Skeletal muscle satellite cell (primary cell): ENCODE data around the gene MARS1.

Experiments
- H3K27me3 ChIP-seq: 2 replicates; pipeline ENCODE4 v1.7.0; 2013; ENCODE audit warnings: low read length; ENCODE audit not compliant: control insufficient read depth, insufficient read depth
- H3K36me3 ChIP-seq: 2 replicates; pipeline ENCODE4 v1.7.0; 2013; ENCODE audit warnings: mild to moderate bottlenecking, control low read depth, low read length; ENCODE audit not compliant: insufficient read depth
- H3K4me1 ChIP-seq: 2 replicates; pipeline ENCODE4 v1.7.0; 2013; ENCODE audit warnings: low read length; ENCODE audit not compliant: control insufficient read depth, insufficient read depth
- H3K4me2 ChIP-seq: 2 replicates; pipeline ENCODE4 v1.7.0; 2013; ENCODE audit warnings: mild to moderate bottlenecking, low read length
- H3K4me3 ChIP-seq: 2 replicates; pipeline ENCODE4 v1.7.0; 2013; ENCODE audit warnings: low read length
- H3K9ac ChIP-seq: 2 replicates; pipeline ENCODE4 v1.7.0; 2013; ENCODE audit warnings: mild to moderate bottlenecking, low read depth, low read length, moderate library complexity
- H3K9me3 ChIP-seq: replicated peaks from 2 replicates; pipeline ENCODE4 v1.7.0; 2013; ENCODE audit warnings: mild to moderate bottlenecking, control low read depth, low read length

Gene MARS1

DNA sequence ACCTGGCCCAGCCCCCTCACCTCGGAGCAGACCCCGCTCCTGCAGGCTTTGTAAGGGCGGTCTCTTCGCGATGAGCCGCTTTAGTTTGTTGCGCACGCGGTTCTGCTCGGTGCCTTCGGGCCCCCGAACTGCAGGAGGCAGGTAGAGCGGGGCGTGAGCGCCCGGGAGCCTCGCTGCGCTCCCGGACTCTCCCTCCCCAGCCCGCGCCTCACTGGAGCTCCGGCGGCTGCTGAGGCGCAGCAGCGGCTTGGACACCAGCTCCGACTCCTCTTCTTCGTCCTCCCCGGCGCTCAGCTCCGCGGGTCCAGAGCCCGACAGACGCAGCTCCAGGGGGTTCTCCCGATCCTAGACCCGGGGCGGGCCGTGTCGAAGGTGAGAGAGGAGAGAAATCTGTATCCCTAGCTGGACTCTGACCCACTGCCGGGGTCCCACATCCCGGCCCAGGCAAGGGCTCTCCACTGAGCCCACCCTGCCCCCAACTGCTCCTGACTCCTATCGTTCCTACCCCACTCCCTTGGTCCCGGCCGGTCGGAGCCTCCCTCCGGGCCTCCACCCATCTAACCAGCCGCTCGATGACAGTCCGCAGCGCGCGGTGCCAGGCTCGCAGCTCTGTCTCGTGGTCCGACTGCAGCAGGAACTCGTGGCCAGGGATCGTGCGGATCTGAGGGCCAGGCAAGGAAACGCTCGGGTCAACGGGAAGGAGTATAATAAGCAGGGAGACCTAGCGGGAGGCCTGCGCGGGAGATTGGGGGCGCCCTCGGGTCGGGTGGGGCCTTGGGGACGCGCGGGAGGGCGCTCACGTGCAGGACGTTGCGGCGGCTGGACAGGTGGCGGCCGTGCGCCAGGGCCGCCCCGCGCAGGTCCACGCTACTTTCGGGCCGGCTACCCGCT lies 12.4 kb upstream of the MARS1 start:
- Histone ChIP-seq H3K27me3 (peaks cover 67% of the 10 kb centered on the region), H3K9ac (no peak overlapping the region), H3K4me2 (peak overlapping the region; percentile 33), H3K4me1 (peaks cover 10% of the 10 kb centered on the region), H3K4me3 (peak overlapping the region; percentile 14), H3K9me3 (no peaks in the 10 kb centered on the region), H3K36me3 (no peaks in the 10 kb centered on the region)

DNA sequence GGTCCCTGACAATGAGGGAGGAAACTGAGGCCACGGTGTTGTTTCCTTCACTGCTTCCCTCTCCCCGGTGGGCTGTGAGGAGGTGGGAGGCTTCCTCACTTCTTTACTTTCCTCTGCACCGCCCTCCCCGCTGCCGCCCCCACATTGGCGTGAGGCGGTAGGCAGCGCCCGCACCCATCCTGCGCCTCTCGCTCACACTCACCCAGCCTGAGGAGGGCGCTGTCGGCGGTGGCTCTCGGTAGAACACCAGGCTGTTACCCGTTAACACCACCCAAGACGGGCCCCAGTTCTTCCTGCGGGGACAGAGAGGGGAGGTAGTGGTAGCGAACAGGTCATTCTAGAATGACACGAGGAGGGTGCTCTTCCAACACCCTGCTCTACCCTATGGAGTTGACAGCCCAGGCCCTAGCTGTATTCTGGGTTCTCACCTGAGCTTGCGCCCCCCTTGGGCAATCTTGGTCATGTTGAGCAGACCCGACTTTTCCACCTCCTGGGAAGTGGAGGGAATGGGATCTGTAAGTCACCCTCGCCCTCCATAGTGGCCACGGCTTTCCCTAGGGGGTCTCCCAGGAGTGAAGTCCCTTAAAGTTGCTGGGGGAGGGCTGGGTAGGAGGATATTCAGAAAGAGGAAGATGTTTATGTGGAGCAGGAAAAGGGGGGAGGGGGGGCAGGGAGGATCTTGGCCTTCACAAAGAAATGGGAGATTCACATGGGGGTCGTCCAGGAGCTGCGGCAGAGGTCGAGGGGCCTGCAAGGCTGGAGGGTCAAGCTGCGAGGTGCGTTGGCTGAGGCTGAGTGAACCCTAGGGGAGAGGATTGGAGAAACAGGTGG lies 11.5 kb upstream of the MARS1 start:
- peaks cover 71% of the 10 kb centered on the region for H3K27me3 ChIP-seq
- peak overlapping the region; percentile 33 for H3K4me2 ChIP-seq
- no peaks in the 10 kb centered on the region for H3K36me3 ChIP-seq
- peak overlapping the region; percentile 14 for H3K4me3 ChIP-seq
- no peaks in the 10 kb centered on the region for H3K9me3 ChIP-seq
- H3K9ac ChIP-seq, result no peak overlapping the region
- H3K4me1 ChIP-seq, result peaks cover 10% of the 10 kb centered on the region

DNA sequence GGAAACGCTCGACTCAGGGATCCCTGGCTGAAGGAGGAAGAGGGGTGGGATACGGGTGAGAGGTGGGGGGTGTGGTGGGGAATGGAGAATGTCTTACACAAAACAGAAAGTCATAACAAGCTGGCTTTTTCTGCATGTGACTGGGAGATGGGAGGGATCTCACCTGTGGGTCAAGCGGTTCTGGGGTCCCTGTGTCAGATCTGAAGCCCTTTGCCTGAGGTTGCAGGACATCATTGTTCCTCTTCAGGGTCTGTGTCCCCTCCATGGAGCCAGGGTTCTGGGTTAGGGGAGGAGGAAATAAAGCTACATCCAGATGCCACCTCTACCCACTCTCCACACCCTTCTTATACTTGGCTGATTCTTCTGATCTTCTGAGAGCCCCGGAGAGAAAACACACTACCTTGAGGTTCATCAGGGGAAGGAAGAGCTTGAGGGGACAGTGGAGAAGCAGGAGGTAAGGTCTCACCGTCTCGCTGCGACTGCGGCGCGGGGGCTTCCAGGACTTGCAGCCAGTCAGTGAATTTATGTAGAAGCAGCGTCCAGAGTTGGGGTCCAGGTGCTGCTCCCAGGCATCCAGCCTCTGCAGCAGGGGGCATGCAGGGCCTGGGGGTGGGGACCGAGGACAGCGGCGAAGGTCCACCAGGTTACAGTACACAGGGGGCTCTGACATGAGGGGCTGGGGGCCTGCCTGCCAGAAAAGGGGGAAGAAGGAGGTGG lies 10.7 kb upstream of the MARS1 start:
- H3K9ac ChIP-seq, result no peak overlapping the region
- peaks cover 10% of the 10 kb centered on the region for H3K4me1 ChIP-seq
- no peak overlapping the region for H3K4me3 ChIP-seq
- no peaks in the 10 kb centered on the region for H3K9me3 ChIP-seq
- H3K36me3 ChIP-seq, result no peaks in the 10 kb centered on the region
- H3K4me2 ChIP-seq, result no peak overlapping the region
- H3K27me3 ChIP-seq, result peaks cover 69% of the 10 kb centered on the region

DNA sequence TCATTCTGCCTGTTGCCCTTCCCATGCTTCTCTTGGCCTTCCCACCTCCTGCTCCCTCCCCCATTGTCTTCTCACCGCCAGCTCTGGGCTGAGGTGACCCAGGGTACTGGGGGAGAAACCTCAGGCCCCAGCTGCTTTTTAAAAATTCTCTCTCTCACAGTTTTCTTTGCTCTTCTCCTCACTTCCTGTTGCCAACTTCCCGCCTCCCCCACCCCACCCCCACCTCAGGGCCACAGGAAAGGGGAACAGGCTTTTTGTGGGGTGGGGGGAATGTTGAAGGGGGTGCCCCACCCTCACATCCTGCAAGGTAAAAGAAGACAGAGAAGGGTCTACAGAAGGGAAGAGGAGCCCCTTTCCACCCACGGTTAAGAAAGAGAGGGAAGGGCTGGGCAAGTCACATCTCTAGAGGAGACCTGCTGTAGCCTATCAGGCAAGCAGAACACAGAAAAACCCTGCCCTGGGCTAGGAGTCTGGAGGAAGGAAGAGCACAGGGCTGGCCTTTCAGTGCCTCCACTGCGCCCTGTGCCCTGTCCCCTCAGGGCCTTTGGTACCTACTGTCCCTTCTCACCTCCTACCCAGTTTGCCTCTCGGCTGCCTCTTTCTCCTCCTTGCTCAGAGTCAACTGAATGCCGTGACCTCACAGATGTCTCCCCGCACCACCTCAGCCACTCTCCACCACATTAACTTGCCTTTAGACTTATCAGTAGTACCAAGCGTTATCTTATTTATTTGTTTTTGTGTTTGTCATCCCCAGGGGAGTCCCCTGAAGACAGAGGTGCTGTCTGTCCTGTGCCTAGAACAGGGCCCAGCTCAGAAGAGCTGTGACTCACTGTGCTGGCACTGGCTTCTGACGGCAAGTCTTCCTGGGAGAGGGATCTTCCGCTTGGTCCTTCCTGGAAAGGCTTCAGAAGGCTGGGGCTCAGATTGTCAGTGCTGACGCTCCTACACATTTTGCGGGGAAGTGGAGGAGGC lies 9.9 kb upstream of the MARS1 start:
- Histone ChIP-seq H3K9me3 (no peaks in the 10 kb centered on the region), H3K4me3 (no peak overlapping the region), H3K36me3 (no peaks in the 10 kb centered on the region), H3K27me3 (peaks cover 61% of the 10 kb centered on the region), H3K9ac (no peak overlapping the region), H3K4me2 (no peak overlapping the region), H3K4me1 (peaks cover 10% of the 10 kb centered on the region)

DNA sequence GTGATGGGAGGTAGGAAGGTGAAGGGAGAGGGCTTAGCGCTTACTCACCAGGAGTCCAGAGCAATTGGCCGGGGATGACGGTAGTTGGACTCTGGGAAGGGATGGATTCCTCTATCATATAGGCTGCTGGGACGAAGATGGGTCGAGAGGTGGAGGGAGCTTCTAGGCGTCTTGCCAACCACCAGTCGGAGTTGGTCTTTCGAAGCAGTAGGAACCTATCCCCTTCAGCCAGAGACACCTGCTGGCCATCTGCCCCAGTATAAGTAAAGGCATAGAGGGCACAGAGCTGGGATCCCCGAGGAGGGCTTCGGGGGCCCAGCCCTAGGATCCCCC lies 8.9 kb upstream of the MARS1 start:
- Histone ChIP-seq H3K4me2 (no peak overlapping the region), H3K27me3 (peaks cover 53% of the 10 kb centered on the region), H3K9ac (no peak overlapping the region), H3K36me3 (no peaks in the 10 kb centered on the region), H3K9me3 (no peaks in the 10 kb centered on the region), H3K4me1 (peaks cover 14% of the 10 kb centered on the region), H3K4me3 (no peak overlapping the region)

DNA sequence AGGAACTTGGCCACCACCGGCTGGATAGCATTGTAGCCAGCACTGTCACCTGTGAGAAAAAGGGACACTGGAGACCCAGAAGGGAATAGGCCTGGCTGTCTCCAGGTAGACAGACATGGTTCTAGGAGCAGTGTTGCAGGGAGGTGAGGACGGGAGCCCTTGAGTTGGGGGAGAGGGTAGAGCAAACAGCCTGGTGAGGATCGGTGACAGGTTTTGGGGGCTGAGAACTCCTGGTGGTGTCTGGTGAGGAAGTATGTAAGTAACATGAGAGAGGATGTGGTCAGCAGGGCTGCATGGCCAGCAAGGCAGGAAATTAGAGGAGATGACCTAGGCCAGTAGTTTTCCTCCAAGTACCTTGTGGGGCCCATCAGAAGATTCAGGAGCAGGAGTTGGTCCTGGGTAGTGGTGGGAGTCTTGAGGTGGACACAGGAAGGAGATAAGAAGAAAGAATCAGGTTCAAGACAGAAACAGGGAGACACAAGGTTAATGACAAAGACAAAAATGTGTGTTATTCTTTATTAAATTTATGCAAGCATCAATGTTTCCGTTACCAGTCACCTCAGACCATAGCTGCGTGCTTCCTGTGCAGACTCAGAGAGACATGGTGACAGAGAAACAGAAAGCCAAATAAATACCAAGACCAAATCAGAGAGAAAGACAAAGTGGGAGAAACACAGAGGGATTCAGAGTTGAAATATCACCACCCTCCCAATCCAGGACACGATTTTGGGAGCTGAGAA lies 8.3 kb upstream of the MARS1 start, which contains the start of gene ARHGAP9:
Gene ARHGAP9 (minus strand): TSS at position 491 of the 740 bp plus-strand sequence. CDS start 460 bp downstream, at position 31.
- Histone ChIP-seq H3K9me3 (no peaks in the 10 kb centered on the region), H3K4me2 (no peak within 1 kb of the TSS), H3K4me1 (peaks cover 14% of the 10 kb centered on the region), H3K9ac (no peak within 1 kb of the TSS), H3K4me3 (no peak within 1 kb of the TSS), H3K36me3 (no peaks in the 10 kb centered on the region), H3K27me3 (peaks cover 47% of the 10 kb centered on the region)

DNA sequence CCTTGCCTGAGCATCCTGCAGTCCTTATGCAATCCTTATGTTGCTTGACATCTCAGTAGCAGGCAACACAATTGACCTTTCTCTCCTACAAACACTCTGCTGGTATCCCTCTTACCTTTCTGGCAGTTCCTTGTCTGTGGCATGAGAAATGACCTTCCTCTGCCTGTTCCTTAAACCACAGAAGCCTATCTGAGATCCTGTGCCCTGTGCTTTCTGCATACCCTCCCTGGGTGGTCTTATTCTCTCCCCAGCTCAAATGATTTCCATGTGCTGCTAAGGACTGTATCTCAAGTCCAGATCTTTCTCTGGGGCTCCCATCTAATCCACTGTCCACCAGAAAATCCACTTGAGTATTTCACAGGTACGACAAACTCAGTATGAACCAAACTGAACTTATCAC lies 6.2 kb upstream of the MARS1 start:
- H3K9ac ChIP-seq, result no peak overlapping the region
- H3K4me1 ChIP-seq, result peaks cover 9% of the 10 kb centered on the region
- peaks cover 27% of the 10 kb centered on the region for H3K27me3 ChIP-seq
- no peak overlapping the region for H3K4me2 ChIP-seq
- no peaks in the 10 kb centered on the region for H3K36me3 ChIP-seq
- no peak overlapping the region for H3K4me3 ChIP-seq
- no peaks in the 10 kb centered on the region for H3K9me3 ChIP-seq

DNA sequence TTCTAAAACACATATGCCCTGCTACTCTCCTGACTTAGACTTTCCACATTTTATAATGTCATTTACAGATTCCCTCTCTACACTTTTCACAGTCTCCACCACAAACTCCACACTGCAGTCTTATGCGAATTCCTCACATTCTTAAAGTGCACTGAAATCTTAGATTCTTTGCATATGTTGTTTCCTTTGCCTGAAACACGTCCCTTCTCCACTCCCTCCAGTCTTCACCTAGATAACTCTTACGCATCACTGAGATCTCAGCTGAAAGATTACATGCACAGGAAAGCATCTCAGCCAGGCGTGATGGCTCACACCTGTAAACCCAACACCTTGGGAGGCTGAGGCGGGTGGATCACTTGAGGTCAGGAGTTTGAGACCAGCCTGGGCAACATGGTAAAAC lies 4.4 kb upstream of the MARS1 start:
- Histone ChIP-seq H3K4me1 (peaks cover 14% of the 10 kb centered on the region), H3K36me3 (no peaks in the 10 kb centered on the region), H3K9me3 (no peaks in the 10 kb centered on the region), H3K4me3 (no peak overlapping the region), H3K4me2 (peak overlapping the region; percentile 8), H3K27me3 (peaks cover 21% of the 10 kb centered on the region), H3K9ac (no peak overlapping the region)

DNA sequence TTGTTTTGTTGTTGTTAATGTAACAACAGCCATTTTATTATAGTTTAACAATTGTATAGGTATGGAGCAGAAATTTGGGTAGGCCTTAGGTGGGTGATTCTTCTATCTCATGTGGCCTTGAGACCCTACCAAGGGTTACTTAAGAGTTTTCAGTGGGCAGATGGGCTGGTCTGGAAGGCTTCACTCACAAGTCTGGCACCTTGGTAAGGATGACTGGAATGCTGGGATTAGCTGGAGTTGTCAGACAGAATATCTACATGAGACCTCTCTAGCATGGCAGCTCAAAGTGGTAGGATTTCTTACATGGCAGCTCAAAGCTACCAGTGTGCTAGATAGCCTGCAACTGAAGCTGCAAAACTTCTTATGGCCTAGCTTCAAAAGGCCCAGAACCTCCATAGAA lies 2.2 kb upstream of the MARS1 start:
- H3K36me3 ChIP-seq, result peaks cover 14% of the 10 kb centered on the region
- no peak overlapping the region for H3K4me3 ChIP-seq
- peaks cover 11% of the 10 kb centered on the region for H3K27me3 ChIP-seq
- H3K9me3 ChIP-seq, result no peaks in the 10 kb centered on the region
- no peak overlapping the region for H3K9ac ChIP-seq
- H3K4me1 ChIP-seq, result peaks cover 20% of the 10 kb centered on the region
- no peak overlapping the region for H3K4me2 ChIP-seq

DNA sequence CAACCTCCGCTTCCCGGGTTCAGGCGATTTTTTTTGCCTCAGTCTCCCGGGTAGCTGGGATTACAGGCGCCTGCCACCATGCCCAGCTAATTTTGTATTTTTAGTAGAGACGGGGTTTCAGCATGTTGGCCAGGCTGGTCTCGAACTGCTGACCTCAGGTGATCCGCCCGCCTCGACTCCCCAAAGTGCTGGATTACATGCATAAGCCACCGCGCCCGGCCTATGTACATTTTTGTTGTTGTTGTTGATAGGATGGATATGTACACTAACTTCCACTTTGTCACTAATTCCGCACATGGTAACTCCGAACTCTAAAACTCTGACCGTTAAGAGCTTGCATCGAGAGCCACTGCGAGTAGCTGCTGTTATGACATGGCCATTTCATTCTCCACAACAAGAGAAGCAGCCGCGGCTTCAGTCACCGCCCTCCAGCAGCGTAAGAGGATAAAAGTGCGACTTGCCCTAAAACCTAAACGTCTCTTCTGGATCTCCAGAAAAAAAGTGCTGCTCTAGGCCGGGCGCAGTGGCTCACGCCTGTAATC lies 742 bp upstream of the MARS1 start:
- Histone ChIP-seq H3K9ac (peak overlapping the region; percentile 38), H3K4me3 (peak overlapping the region; percentile 93), H3K27me3 (no peaks in the 10 kb centered on the region), H3K4me1 (peaks cover 20% of the 10 kb centered on the region), H3K4me2 (peak overlapping the region; percentile 75), H3K36me3 (peaks cover 26% of the 10 kb centered on the region), H3K9me3 (no peaks in the 10 kb centered on the region)
